Right atrium auricular region (tissue), 2 donors: ENCODE data around the gene EIPR1. TPM values are rescaled to one million over a fixed set of nuclear protein-coding genes. Genes with fewer than 3 reads are reported as not detected.

Source experiments
- DNase-seq: peaks from one replicate; pipeline ENCODE4 v3.0.0-alpha.2; 2019; ENCODE audit warnings: low spot score
- H3K27ac ChIP-seq, 2 donors: fragments of 200-600 bp; sonication (generic); 1 replicate in 1 of 2; 2 replicates in 1 of 2; pipeline ENCODE4 v1.5.1; 2016 to 2019
- H3K27me3 ChIP-seq, 2 donors: fragments of 200-600 bp; sonication (generic); one replicate each; pipeline versions ENCODE4 v1.5.1 to v1.6.0; 2017 to 2019
- H3K36me3 ChIP-seq: fragments of 200-600 bp; sonication (generic); one replicate; pipeline ENCODE4 v1.5.1; 2016
- H3K4me1 ChIP-seq, 2 donors: fragments of 200-600 bp; sonication (generic); one replicate each; pipeline versions ENCODE4 v1.5.1 to v1.6.0; 2017 to 2019
- H3K4me3 ChIP-seq, 2 donors: fragments of 200-600 bp; sonication (generic); 1 replicate in 1 of 2; 2 replicates in 1 of 2; pipeline ENCODE4 v1.5.1; 2017 to 2019; ENCODE audit warnings: mild to moderate bottlenecking in 1 of 2, moderate library complexity in 1 of 2
- H3K9me3 ChIP-seq, 2 donors: fragments of 200-600 bp; sonication (generic); one replicate each; pipeline ENCODE4 v1.5.1; 2019
- total RNA-seq, 2 donors: library from RNA; depleted of rRNA; stranded (reverse); fragments of >200 nt; gene quantifications; one replicate each; pipeline ENCODE4 v1.1.0, GENCODE V29; 2016
- TF ChIP-seq, protein P1 (sequence below), 2 donors: fragments of 200-600 bp; sonication (generic); IDR thresholded peaks; one replicate each; pipeline ENCODE4 v1.5.1; 2019; ENCODE audit warnings: antibody characterized with exemption in 2 of 2

EIPR1 gene
- total RNA-seq, 2 donors from 2014 or later, result 13.2 to 13.6 TPM

DNA sequence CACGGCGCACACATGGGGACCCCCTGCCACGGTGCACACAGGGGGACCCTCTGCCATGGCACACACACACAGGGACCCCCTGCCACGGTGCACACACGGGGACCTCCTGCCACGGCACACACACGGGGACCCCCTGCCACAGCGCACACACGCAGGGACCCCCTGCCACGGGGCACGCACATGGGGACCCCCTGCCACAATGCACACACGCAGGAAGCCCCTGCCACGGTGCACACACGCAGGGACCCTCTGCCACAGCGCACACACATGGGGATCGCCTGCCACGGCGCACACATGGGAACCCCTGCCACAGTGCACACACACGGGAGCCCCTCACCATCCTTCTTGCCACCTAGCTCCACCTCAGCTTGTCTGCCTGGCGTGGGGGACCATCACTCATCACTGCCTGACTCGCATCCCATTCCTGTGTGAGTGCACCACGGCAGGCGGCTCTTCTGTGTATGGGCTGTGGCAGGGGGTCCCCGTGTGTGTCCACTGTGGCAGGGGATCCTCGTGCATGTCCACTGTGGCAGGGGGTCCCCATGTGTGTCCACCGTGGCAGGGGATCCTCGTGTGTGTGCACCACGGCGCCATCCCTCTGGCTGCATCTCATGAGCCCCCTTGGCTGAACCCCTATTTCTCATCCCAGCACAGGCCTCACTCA, 206.7 kb downstream of the EIPR1 start:
- Histone ChIP-seq H3K27ac (no peak overlapping the region), H3K4me1 (no peaks in the 10 kb centered on the region), H3K4me3 (no peak overlapping the region), H3K27me3 (no peaks in the 10 kb centered on the region), H3K36me3 (no peaks in the 10 kb centered on the region), H3K9me3 (no peaks in the 10 kb centered on the region)
- TF ChIP-seq, protein P1, sequence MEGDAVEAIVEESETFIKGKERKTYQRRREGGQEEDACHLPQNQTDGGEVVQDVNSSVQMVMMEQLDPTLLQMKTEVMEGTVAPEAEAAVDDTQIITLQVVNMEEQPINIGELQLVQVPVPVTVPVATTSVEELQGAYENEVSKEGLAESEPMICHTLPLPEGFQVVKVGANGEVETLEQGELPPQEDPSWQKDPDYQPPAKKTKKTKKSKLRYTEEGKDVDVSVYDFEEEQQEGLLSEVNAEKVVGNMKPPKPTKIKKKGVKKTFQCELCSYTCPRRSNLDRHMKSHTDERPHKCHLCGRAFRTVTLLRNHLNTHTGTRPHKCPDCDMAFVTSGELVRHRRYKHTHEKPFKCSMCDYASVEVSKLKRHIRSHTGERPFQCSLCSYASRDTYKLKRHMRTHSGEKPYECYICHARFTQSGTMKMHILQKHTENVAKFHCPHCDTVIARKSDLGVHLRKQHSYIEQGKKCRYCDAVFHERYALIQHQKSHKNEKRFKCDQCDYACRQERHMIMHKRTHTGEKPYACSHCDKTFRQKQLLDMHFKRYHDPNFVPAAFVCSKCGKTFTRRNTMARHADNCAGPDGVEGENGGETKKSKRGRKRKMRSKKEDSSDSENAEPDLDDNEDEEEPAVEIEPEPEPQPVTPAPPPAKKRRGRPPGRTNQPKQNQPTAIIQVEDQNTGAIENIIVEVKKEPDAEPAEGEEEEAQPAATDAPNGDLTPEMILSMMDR (IDR thresholded peaks at IDR 0.05), result no peak
- no peak for DNase-seq

DNA sequence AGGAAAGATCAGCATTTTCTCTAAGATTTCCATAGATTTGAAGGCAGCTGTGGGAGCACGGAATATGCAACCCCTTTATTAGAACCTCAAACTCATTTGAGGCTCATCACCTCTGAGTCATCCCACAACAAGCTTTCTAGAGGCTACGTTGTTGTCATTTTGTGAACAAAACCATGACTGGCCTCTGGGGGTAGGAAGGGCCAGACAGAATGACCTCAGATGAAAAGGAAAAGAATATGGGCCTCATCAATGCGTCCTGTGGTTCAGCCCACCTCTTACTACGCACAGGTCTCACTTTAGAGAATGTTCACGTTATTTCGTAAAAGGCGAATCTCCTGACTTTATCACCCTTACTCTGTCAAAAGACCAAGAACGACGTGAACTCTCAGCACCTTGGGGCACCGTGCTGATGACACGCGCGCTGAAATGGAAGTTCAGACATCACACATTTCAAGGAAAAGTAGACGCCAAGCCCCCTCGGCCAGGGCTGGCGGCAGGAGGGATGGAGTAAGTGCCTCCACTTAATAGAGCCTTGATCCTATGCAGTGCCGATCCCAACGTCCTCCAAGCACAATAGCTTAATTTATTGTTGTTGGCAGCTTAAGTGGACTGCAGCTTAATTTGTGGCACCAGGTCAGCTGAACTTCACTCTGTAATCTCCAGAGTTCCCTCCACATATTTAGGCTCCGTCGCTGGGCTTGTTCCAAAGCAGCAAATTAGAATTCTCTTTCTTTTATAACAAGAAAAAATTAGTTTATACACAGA, 208.3 kb downstream of the EIPR1 start:
- DNase-seq, result no peak
- Histone ChIP-seq H3K9me3 (no peaks in the 10 kb centered on the region), H3K4me1 (no peaks in the 10 kb centered on the region), H3K36me3 (no peaks in the 10 kb centered on the region), H3K27ac (no peak overlapping the region), H3K27me3 (no peaks in the 10 kb centered on the region), H3K4me3 (no peak overlapping the region)
- TF ChIP-seq, protein P1 (IDR thresholded peaks at IDR 0.05), result no peak

DNA sequence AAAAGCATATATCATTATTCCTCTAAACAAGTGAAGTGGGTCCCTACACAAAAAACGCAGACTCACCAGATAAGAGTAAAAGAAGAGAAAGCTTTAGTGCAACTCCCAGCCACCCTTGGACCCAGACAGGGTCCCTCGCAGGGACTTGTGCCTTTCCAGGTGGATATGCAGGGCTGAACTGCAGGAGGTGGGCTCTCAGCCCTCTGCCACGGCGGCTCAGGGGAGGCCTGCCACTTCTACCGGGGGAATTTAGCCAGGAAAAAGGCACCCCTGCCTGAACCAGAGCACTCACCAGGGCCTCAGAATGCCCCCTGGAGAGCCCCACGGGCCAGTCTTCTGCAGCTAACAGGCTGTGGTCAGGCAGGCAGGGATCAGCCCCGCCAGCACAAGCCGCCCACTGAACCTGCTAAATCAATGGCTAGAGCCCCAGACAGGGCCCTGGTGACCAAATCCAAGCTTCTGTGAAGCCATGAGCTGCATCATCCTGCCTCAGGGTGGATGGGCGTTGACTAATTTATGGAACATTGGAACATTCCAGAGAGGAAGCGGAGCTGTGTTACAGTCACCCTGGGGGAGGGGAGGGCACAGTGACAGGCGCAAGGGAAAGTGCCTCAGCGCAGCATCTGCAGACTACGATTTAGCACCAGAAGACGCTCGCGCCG, 209.3 kb downstream of the EIPR1 start:
- no peak for DNase-seq
- TF ChIP-seq, protein P1 (IDR thresholded peaks at IDR 0.05), result no peak
- Histone ChIP-seq H3K4me1 (no peaks in the 10 kb centered on the region), H3K27me3 (no peaks in the 10 kb centered on the region), H3K9me3 (peaks cover 0 to 9% of the 10 kb centered on the region in 2 donors), H3K27ac (no peak overlapping the region), H3K36me3 (no peaks in the 10 kb centered on the region), H3K4me3 (no peak overlapping the region)

DNA sequence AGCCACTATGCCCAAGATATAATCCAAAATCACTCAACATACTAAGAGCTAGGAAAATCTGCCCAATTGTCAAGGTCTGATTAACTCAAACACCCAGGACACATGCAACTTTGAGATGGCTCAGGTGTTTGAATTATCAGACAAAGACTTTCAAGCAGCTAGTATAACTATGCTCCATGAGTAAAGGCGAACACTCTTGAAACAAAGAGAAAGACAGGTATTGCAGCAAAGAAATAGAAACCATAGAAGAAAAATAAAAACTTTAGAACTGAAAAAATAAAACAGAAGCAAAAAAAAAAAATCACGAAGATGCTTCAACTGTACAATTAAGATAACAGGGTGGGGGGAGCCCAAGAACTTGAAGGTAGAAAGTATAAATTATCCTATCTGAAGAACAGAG, 214.2 kb downstream of the EIPR1 start:
- Histone ChIP-seq H3K9me3 (peaks cover 0 to 17% of the 10 kb centered on the region in 2 donors), H3K36me3 (no peaks in the 10 kb centered on the region), H3K4me3 (no peak overlapping the region), H3K4me1 (no peaks in the 10 kb centered on the region), H3K27me3 (no peaks in the 10 kb centered on the region), H3K27ac (no peak overlapping the region)
- no peak for DNase-seq
- TF ChIP-seq, protein P1 (IDR thresholded peaks at IDR 0.05), result no peak

DNA sequence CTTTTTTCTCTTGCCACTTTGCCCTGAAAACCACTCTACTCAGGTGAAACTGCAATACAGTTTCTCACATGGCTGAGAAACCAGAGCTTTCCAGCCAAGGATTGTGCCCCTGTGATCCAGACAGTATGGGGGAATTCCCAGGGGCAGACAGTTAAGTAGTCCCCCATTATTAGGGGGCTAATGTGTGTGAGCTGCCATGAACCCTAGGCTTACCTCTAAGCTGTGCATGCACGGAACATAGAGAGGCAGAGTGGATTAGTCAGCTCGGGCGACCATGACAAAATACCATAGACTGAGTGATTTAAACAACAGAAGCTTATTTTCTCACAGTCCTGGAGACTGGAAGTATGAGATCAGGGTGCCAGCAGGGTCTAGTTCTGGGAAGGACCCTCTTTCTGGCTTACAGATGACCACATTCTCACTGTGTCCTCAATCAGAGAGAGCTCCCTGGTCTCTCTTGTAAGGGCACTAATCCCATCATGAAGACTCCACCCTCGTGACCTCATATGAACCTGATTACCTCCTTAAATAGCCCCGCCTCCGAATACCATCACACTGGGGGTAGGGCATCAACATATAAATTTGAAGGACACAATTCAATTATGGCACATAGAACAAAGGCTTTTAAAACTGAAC, 215.1 kb downstream of the EIPR1 start:
- DNase-seq, result no peak
- TF ChIP-seq, protein P1 (IDR thresholded peaks at IDR 0.05), result no peak
- Histone ChIP-seq H3K9me3 (peaks cover 0 to 17% of the 10 kb centered on the region in 2 donors), H3K27ac (no peak overlapping the region), H3K36me3 (no peaks in the 10 kb centered on the region), H3K4me3 (no peak overlapping the region), H3K27me3 (no peaks in the 10 kb centered on the region), H3K4me1 (no peaks in the 10 kb centered on the region)
